Measurements from ENCODE around the gene MLEC.
"Not testable (repeated sequence)": the region's sequence is repeated elsewhere in the genome, so short reads cannot be mapped to it uniquely, and the experiment has no call there.

The MLEC gene

DNA sequence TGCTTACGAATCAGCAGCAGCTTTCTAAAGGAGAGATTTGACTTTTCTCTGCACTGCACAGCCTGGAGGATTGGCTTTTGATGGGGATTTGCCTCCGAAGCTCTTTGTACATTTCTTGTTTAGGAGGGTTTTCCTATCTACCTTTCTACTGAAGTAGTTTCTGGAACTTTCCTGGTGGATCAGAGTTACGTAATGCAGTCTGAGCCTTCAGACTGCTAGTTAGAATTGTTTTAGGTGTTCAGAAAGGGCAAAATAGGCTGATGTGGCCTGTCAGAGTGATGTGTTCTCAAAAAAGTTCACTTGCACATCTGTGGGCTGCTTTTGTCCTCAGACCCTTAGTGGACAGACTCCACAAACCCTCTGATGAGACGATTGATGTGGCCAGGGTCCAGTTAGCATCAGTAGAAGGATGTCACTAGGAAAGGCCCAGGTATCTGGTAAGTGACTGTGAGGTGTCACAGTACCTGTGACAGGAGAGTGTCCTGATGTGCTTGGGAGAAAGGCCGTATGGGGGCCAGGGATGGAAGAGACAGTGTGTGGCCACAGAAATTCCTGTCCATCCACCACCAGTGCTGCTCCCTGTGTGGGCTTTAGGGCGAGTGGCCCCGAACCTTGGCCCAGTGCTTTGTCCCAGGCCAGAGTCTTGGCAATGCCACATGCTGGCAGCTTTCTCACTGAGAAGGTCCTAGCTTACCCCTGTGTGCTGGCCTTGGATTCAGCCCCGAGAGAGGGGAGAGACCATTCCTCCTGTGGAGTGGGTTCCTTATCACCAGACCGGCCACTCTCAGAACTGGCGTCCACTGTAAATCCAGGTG lies 34.2 kb downstream of the MLEC start:
- no peak for DNase-seq (ENCODE audit: low read depth, low spot score)

- no peak for DNase-seq (ENCODE audit: low read depth, low spot score)
Measured at GRCh38 chr12:120721866-120722265, 34.9 kb downstream of the MLEC start.

DNA sequence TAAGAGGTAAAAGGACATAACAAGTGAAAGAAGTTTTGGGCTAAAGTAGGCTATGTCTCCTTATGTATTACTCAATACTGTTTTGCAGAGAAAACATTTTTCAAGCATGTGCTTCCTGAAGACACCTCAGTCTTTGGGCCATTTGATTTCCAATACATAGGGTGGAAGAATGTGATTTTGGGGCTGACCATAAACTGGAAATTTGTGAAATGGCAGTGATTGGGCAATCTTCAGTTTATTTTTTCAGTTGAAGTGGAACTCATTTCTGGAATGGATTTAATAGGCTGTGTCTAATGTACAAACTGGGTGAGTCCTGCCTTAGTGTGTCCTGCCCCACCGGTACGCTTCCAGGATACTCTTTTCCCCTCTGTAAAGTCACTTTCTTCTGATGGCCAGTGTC lies 35.8 kb downstream of the MLEC start:
- DNase-seq (ENCODE audit: low read depth, low spot score): no peak

GRCh38 chr12:120724720-120725119 lies 37.8 kb downstream of the MLEC start:
- DNase-seq (ENCODE audit: low read depth, low spot score): no peak

DNA sequence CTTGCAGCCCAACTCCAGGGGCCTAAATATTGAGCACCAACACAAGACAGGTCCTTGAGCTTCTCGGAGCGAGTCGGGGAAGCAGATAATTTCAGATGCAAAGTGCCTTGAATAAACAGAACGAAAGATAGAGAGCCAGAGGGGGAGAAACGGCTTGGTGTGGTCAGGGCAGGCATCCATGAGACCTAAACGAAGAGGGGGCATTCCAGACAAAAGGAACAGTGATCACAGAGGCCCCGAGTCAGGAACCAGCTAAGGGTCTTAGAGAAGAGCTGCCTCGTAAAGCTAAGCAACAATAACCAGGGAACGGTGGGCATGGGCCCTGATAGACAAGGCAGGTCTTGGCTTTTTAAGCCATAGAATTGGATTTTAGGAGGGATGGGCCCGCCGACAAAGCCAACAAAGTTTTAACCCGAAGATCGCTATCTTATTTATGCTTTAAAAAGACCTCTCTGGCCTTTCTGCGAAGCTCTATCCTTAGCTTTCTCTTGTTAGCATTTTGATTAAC lies 38.3 kb downstream of the MLEC start:
- no peak for DNase-seq (ENCODE audit: low read depth, low spot score)

DNA sequence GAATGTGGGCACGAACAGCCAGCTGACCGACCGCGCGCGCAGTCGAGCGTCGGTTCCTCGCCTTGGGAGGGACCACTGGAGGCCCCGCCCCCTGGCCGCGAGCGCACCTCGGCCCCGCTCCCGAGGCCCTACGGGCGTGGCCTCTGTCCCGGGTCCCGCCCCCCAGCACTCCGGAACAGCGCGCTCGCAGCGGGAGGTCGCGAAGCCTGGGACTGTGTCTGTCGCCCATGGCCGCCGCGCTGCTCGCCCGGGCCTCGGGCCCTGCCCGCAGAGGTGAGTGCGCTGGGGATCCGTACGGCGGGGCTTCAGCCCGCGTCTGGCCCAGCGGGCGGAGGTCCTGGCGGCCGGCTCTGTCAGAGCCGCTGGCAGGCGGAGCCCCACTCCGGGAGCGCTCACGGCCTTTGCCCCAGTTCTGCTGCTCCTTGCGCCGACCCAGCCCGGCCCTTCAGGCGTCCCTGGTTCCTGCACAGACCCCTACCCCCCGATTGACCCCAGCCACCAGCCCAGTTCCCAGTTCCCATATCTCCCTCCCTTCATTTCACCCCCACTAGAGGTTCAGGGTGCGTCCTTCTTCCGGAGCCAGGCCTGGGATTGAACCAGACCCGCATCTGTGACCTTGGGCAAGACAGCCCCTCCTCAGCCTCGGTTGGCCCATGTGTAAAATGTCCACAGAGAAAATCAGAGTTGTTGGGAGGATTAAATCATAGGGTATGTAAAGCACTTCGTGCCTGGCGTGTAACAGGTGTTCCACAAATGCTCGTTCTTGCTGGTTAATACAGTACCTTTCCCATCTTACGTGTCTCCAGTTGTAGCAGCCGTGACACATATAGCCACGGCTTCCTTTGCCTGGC lies 38.9 kb downstream of the MLEC start, which contains the start of gene ACADS:
Gene ACADS, plus strand, starts transcription at position 168 of the 851 bp plus-strand sequence. Its CDS starts 60 bp downstream, at position 228.
- DNase-seq (ENCODE audit: low read depth, low spot score): no peak

- DNase-seq (ENCODE audit: low read depth, low spot score): no peak
Measured at GRCh38 chr12:120726510-120726793, 39.5 kb downstream of the MLEC start.

- no peak for DNase-seq (ENCODE audit: low read depth, low spot score)
Measured at GRCh38 chr12:120726961-120727360, 40.0 kb downstream of the MLEC start.

- DNase-seq (ENCODE audit: low read depth, low spot score): not testable (repeated sequence)
Measured at GRCh38 chr12:120732198-120732597, 45.2 kb downstream of the MLEC start.

- DNase-seq (ENCODE audit: low read depth, low spot score): no peak
Measured at GRCh38 chr12:120733574-120733973, 46.6 kb downstream of the MLEC start.

- no peak for DNase-seq (ENCODE audit: low read depth, low spot score)
Measured at GRCh38 chr12:120734210-120734609, 47.3 kb downstream of the MLEC start.

- no peak for DNase-seq (ENCODE audit: low read depth, low spot score)
Measured at GRCh38 chr12:120735181-120735580, 48.2 kb downstream of the MLEC start.

- DNase-seq (ENCODE audit: low read depth, low spot score): no peak
Measured at GRCh38 chr12:120736404-120737331, 49.7 kb downstream of the MLEC start.

- DNase-seq (ENCODE audit: low read depth, low spot score): no peak
Measured at GRCh38 chr12:120737557-120738251, 50.8 kb downstream of the MLEC start.

DNA sequence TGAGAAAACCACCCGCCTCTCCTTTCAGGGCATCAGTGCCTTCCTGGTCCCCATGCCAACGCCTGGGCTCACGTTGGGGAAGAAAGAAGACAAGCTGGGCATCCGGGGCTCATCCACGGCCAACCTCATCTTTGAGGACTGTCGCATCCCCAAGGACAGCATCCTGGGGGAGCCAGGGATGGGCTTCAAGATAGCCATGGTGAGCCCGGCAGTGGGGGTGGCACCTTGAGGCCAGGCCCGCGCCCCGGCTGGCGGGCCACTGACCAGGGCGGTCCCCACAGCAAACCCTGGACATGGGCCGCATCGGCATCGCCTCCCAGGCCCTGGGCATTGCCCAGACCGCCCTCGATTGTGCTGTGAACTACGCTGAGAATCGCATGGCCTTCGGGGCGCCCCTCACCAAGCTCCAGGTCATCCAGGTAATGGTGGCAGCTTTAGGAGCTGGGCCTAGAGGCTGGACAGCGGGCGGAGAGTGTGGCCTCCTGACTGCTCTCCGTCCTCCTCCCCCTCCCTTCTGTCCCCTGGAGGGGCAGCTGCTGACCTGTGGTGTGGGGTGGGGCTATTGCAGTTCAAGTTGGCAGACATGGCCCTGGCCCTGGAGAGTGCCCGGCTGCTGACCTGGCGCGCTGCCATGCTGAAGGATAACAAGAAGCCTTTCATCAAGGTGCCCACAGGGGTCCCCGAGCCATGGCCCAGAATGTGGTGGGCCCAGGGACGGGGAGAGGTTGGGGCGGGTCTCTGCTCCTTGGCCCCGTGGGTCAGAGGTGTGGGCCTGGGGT lies 51.5 kb downstream of the MLEC start:
- DNase-seq (ENCODE audit: low read depth, low spot score): no peak

- DNase-seq (ENCODE audit: low read depth, low spot score): no peak
Measured at GRCh38 chr12:120739031-120739762, 52.2 kb downstream of the MLEC start.

- DNase-seq (ENCODE audit: low read depth, low spot score): no peak
Measured at GRCh38 chr12:120739821-120740613, 53.1 kb downstream of the MLEC start.

- no peak for DNase-seq (ENCODE audit: low read depth, low spot score)
Measured at GRCh38 chr12:120740871-120741270, 53.9 kb downstream of the MLEC start.

All from brain pericyte (primary cell).